ENCODE results near the gene MYOM1.
A peak's percentile ranks its signal among the peaks of the same experiment; 100 is the strongest.
"Not testable (repeated sequence)": the region's sequence is repeated elsewhere in the genome, so short reads cannot be mapped to it uniquely, and the experiment has no call there.

The MYOM1 gene

DNA sequence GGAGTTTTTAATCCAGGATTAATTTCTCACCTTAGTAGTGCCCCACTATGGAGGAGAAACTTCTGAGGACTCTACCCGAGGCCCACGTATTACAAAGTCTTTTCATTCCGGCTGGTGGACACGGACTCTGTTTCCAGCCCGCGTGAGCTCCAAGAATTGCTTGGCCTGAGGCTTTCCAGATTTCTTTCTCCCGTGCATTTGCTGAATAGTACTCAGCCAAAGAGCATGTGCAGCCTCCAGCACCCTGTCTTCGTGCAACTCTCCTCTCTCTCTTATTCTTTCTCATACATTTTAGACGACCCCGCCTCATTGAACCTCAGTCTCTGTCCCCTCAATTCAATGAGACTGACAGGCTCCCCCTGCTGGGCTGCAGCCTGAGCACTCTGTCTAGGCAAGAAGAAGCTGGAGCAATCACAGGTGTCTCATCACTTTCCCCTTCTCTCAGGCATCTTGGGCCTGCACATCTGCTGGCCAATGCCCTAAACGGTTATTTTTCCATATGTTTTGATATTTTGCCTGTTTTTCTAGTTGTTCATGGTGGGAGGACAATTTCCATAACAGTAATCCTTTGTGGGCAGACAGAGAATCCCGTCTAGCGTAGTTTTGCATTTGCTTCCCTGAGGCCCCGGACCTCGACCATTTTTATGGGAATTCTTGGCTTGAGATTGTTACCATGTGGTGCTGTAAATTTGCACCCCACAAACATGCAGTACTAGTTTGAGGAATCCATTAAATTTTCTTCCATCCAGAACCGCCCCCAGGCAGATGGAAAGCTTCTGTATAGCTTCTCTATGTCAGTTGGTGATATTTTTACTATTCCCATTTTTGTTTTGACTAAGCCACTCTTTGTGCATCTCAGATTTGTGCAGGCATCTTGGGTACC, 156.7 kb downstream of the MYOM1 start:
- DNase-seq (ENCODE audit: insufficient read length, low spot score), result no peak
- peak; percentile 73 for FAIRE-seq

DNA sequence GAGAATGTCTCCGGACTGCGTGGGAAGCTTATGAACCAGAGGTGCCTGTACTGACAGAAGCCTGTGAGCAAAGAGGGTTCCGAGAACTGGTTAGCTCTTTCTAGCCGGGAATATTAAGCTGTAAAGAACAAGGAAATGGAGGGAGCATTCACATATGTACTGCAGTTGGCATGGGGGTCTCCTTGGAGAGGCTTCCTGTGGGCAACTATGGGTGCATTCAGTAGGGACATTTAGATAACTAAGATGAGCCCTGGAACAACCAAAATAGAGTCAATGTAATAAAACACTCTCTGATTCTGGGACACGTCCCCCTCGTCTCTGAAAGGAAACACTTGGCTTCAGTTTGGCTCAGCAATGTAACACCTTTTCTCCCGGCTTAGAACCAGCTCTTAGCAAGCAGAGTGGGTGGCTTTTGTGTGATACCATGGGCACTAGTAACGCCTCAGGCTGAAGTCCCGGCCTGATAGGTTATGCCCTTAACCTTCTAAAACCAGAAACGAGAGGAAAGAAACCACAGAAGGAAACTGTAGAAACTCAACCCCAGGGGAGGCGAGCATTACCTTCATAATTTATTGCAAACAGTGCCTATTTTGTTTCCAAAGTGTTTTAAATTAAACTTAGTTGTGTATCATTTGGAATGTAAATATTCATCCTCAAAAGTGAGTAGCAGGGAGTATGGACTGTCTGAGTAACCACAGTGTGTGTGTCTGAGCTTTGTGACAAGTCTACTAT, 158.0 kb downstream of the MYOM1 start:
- no peak for DNase-seq (ENCODE audit: insufficient read length, low spot score)
- FAIRE-seq, result peak; percentile 51

DNA sequence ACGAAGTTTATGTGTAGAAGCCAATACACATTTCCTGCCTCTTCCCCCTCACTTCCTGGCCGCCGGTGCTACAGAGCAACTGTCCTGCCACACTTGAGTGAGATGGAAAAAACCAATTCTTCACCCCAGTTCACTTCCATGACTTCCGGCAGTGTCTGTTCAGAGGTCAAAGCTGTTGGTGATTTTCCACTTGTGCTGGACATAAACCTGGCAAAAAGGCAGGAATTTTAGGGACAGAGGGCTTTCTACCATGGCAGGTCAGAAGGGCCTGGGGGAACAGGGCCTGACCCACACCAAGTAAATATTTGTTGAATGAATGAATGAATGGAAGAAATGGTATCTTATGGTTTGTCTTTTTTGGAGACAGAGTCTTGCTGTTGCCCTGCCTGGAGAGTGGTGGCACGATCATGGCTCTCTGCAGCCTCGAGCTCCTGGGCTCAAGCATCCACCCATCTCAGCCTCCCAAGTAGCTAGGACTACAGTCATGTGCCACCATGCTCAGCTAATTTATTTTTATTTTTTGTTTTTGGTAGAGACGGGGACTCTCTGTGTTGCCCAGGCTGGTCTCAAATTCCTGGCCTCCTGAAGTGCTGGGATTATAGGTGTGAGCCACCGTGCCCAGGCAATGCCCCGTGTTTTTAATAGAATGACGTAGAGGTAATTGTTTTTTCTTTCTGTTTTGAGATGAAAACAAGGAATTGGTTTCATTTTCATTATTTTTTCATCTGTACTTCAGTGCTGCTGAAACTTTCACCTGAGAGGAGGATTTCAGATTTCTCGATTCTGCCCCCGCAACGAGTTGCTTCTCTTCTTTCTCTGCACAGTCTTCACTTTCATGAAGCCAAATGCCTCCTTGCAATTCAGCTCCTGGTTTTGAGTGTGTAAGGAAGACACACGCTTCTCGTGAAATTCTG, 158.8 kb downstream of the MYOM1 start:
- peak; percentile 71 for FAIRE-seq
- DNase-seq (ENCODE audit: insufficient read length, low spot score), result no peak

DNA sequence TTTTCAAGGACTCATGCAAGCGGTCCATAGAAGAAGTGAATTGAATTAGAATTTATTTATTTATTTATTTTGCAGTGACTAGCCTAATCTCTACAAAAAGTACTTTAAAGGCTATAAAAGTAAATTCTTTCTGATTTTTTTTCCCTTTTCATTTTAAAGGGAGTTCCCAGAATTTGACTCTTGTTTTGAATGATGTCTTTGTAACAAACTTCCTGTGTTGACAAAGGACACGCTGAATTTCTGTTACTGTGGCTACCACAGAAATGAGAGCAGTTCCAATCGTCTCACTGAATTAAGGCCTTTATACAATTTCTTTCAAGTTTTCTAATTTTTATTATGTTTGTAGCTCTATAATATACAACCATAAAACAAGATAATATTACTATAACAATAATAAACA, 160.5 kb downstream of the MYOM1 start:
- no peak for FAIRE-seq
- DNase-seq (ENCODE audit: insufficient read length, low spot score), result no peak

DNA sequence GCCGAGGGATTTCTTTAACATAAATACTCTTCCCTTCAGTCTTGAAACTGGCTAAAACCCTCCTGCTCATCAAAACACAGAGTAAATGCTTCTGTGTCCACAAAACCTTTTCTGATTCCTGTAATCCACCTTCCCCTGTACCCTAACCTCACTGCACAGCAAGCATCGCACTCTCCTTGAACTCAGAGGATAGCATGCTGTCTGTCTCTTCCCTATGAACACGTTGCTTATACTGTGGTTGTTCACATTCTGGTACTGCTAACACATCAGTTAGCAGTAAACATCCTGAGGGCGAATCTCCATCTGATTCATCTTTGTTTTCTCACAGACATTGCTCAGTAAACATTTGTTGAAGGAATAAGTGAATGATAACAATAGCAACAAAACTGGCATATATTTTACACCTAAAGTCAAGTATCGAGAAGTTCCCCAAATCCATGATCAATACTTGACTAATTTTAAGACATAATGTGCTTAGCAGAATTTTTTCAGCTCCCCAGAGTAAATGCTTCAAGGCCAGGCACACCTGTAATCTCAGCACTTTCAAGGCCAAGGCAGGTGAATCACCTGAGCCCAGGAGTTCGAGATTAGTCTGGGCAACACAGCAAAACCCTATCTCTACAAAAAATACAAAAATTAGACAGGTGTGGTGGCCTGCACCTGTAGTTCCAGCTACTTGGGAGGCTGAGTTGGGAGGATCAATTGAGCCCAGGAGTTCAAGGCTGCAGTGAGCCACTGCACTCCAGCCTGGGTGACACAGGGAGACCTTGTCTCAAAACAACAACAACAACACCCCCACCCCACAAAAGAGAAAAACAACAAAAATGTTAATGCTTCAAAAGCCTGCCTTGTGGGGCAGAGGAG, 161.2 kb downstream of the MYOM1 start:
- no peak for DNase-seq (ENCODE audit: insufficient read length, low spot score)
- peak; percentile 49 for FAIRE-seq

DNA sequence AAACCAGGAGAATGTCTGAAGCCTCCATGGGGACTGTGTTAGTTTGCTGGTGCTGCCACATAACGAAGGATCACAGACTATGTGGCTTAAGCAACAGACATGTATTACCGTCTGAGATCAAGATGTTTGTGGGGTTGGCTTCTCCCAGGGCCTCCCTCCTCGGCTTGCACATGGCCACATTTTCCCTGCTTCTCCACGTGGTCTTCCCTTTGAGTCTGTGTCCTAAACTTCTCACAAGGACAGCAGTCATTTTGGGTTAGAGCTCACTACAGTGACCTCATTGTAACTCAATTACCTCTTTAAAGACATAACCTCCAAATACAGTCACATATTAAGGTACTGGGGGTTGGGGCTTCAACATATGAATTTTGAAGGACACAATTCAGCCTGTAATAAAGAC, 162.2 kb downstream of the MYOM1 start:
- DNase-seq (ENCODE audit: insufficient read length, low spot score), result no peak
- no peak for FAIRE-seq

DNA sequence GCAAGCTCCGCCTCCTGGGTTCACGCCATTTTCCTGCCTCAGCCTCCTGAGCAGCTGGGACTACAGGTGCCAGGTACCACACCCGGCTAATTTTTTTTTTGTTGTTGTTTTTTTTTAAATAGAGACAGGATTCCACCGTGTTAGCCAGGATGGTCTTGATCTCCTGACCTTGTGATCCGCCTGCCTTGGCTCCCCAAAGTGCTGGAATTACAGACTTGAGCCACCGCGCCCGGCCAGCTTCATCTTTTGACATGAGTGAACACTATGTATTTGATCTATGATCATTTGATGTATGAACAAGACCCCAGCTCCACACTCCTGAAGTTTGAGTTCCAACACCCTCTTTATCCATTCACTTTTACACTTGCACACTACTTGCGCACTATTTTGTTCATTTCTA, 163.5 kb downstream of the MYOM1 start:
- DNase-seq (ENCODE audit: insufficient read length, low spot score) (no peak), FAIRE-seq (no peak)

DNA sequence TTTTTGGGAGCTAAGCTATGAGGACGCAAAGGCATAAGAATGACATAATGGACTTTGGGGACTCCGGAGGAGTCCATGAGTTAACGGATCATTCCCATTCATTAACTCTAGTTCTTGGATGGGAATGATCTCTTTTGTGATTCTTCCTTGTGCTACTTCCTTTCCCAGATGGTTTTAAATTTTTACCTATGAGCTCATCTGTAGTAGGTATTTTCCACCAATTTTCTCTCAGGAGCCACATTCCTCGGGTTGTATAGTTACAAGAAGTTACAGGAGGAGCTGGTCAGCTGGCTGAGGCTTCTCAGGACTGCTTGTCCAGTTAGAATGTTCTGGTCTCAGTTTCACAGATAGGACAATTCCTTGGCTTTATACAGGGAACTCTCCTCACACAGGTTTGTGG, 164.0 kb downstream of the MYOM1 start:
- no peak for FAIRE-seq

DNA sequence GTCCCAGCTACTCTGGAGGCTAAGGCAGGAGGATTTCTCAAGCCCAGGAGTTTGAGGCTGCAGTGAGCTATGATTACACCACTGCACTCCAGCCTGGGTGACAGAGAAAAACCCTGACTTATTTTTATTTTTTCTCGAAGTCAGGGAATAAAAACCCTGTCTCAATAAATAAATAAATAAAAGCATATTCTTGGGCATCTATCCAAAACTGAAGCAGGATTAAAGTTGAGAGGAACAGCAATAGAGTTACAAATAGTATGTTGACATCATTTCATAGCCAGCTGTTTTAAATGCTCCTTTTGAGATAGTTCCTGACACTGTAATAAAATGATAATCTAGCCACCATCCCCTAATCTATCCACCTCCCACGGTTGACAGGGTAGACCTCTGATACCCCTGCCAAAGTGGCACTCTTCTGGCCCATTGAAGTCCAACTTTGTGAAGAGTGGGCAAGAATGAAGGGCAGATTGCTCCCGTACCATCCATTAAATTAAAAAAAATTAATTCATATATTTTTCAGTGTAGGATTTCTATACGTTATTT, 164.5 kb downstream of the MYOM1 start:
- FAIRE-seq (no peak), DNase-seq (ENCODE audit: insufficient read length, low spot score) (no peak)

More for the DNA sequence above, 164.0 kb downstream of the MYOM1 start:
- no peak for DNase-seq (ENCODE audit: insufficient read length, low spot score)

DNA sequence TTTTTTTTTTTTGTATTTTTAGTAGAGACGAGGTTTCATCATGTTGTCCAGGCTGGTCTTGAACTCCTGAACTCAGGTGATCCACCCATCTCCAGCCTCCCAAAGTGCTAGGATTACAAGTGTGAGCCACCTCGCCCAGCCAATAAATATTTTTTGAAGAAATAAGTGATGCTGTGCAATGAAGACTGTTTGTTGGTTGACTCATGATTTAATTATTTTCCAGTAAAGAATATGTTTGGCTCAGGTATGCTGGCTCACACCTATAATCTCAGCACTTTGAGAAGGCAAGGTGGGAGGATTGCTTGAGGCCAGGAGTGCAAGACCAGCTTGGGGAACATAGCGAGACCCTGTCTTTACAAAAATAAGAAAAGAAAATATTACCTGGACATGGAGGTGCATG, 165.0 kb downstream of the MYOM1 start:
- DNase-seq (ENCODE audit: insufficient read length, low spot score) (no peak), FAIRE-seq (no peak)

DNA sequence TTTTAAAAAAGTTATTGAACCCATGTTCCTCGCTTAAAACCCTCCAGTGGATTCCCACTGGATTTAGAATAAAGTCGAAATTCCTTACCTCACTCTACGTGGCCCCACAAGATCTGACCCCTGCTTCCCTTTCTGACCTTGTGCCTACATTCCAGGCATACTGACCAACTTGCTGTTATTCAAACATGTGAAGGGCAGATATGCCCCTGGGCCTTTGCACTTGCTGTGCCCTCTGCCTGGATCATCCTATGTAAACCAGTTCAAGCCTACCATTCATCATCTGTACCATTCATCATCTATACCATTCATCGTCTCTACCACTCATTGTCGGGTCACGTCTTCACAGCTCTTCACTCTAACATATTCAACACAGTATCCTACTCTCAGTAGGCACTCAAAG, 165.6 kb downstream of the MYOM1 start:
- no peak for FAIRE-seq
- DNase-seq (ENCODE audit: insufficient read length, low spot score), result no peak

DNA sequence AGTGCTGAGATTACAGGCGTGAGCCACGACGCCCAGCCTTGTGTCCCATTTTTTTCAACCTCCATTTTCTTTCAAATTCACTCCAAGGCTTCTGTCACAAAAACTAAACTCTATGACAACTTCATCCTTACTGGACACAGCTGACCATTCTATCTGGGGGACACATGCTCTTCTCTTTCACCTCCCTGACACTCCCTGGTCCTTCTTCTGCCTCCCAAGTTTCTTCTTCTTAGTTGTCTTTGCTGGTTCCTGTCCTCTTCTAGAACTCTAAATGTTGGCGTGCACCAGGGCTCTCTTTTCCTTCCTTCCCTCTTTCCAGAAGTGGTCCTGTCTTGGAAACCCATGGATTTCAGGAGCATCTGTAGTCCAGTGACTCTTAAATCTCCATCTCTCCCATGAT, 166.7 kb downstream of the MYOM1 start:
- FAIRE-seq, result no peak

DNA sequence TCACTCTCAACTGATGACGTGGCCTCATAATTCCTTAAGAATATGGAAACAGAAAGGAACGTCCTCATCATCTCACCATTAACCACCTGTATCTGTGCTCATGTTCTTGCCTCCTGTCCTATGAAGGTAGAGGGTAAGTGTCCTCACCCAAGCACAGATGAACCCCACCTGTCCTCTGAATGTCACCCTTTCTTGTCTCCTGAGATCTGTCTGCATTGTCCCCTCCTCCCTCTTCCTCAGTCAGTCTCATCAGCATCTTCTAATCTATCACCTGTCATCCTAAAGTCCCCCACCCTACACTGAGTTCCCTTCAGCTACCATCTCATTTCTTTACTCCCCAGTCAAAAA, 167.4 kb downstream of the MYOM1 start:
- DNase-seq (ENCODE audit: insufficient read length, low spot score) (no peak), FAIRE-seq (no peak)

More for the DNA sequence above, 166.7 kb downstream of the MYOM1 start:
- no peak for DNase-seq (ENCODE audit: insufficient read length, low spot score)

DNA sequence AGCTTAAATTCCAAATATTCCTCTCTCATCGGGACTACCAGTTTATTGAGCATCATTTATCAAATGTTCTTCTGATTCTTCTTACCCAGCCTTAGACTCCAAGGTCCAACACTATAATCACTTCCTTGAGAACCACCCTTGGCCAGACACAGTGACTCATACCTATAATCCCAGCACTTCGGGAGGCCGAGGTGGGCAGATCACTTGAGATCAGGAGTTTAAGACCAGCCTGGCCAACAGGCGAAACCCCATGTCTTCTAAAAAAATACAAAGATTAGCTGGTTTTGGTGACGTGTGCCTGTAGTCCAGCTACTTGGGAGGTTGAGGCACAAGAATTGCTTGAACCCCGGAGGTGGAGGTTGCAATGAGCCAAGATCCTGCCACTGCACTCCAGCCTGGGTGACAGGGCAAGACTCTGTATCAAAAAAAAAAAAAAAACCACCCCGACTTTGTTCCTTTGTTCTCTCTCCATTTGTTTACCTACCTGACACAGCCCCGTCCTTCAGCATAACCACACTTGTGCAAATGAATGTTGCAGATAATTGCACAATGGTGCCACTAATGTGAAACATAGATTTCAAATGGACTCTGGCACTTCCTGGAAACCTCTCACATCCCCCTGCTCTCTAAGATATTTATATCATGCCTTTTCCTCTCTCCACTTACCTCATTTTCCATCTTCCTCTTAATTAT, 167.9 kb downstream of the MYOM1 start:
- FAIRE-seq (no peak), DNase-seq (ENCODE audit: insufficient read length, low spot score) (no peak)

DNA sequence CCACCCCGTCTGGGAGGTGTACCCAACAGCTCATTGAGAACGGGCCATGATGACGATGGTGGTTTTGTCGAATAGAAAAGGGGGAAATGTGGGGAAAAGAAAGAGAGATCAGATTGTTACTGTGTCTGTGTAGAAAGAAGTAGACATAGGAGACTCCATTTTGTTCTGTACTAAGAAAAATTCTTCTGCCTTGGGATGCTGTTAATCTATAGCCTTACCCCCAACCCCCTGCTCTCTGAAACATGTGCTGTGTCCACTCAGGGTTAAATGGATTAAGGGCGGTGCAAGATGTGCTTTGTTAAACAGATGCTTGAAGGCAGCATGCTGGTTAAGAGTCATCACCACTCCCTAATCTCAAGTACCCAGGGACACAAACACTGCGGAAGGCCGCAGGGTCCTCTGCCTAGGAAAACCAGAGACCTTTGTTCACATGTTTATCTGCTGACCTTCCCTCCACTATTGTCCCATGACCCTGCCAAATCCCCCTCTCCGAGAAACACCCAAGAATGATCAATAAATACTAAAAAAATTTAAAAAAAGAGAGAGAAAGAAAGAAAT, 169.8 kb downstream of the MYOM1 start:
- FAIRE-seq; DNase-seq (ENCODE audit: insufficient read length, low spot score): not testable (repeated sequence)

DNA sequence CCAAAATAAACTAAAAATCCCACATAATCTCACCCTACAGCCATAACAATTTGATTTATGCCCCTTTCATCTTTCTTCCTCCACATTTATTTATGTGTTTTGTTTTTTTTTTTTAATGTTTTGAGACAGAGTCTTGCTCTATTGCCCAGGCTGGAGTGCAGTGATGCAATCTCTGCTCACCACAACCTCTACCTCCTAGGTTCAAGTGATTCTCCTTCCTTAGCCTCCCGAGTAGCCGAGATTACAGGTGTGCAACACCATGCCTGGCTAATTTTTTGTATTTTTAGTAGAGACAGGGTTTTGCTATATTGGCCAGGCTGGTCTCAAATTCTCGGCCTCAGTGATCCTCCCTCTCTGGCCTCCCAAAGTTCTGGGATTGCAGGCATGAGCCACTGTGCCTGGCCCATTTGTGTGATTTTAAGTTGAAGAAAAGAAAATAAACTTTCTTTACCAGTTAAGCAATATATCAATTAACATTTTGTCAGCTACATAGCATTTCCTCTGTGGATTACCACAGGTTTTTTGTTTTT, 170.9 kb downstream of the MYOM1 start:
- no peak for FAIRE-seq
- DNase-seq (ENCODE audit: insufficient read length, low spot score), result no peak

DNA sequence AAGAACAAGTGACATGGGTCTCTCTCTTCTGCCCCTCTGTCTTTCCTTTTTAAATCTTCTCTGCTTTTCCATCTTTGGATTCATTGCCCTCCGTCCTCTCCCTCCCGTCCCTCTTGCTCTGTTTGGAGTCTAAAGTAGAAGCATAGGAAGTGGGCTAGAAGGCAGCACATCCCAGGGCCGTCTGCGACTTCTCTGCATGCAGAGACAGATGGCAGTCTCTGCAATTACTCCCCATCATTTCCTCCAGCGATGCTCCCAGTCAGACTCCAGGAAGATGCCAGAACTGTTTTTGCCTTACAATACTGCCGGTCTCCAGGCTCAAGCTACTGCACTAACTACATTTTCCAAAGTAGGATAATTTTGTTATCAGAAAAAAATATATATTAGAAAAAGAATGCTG, 171.6 kb downstream of the MYOM1 start:
- no peak for DNase-seq (ENCODE audit: insufficient read length, low spot score)
- FAIRE-seq, result no peak

DNA sequence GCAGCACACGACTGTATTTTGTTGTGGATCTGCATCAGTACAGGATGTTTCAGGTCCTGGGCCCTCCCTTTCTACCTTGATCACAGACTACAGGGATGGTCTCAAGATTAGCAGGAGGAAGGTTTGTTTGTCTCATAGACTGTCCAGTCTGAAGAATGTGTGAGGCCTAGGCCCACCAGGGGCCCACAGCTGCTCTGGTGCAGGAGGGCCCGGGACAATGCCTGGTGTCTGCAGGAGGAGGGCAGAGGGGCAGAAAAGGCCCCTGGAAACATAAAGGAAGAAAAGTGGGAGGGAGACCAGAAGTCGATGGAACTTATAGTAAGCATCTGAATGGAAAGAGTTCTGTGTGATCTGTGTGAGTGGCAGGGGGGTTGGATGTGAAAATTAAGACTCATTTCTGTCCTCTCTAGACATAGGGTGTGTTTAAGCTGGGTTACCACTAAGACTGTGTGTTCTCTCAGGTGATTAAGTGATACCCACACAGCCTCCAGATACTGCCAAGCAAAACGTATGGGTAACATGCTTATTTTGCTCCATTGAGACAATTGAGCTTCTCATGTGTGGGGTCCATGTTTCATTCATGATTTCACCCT, 173.5 kb downstream of the MYOM1 start:
- DNase-seq (ENCODE audit: insufficient read length, low spot score) (no peak), FAIRE-seq (no peak)
